GM13976 (cell line): Measurements from ENCODE around the gene ZNF385D.

Source experiments
- DNase-seq: peaks from one replicate; pipeline ENCODE4 v3.0.0; 2012; ENCODE audit warnings: low spot score
- in situ Hi-C: fragments of 300-500 bp; cut with MboI; formaldehyde crosslinking; loops from one replicate; pipeline ENCODE4 v1.12.0; 2022; ENCODE audit warnings: low sequenced_read_pairs, mixed read lengths, inconsistent platforms; ENCODE audit not compliant: unreplicated experiment
- TF ChIP-seq, protein P1 (sequence below): IDR thresholded peaks from 2 replicates; pipeline ENCODE4 v1.5.1; 2012; ENCODE audit warnings: borderline replicate concordance, mild to moderate bottlenecking; ENCODE audit not compliant: insufficient read depth; ENCODE audit errors: extremely low read depth, missing control alignments, control extremely low read depth

Gene ZNF385D

DNA sequence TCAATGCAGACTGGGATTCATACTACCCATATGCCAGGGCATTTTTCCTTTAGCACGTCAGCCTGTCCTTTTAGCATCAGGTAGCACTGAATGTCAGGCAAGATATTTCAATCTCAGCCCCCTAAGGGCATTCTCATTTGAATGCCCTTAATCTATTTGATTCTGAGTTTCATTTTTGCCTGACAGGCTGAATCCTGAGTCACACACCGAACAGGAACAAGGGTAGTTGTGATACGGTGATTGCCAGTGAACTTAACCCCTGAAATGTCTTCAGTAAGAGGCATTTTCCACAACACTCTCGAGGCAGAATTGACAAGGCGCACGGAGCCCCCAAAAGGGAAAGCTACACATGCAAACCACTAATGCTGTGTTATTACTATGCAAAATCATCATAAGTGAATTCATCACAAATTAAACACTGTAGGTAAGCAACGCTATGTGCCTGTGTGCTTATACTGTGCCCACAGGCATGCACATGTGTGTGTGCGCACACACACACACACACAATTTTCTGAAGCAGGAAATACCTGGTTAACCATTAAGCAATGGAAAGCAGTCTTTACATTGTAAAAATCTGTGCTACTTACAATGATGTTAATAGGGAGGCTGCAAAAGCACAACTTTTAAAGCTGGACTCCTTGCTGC, 130.4 kb downstream of the ZNF385D start:
- in situ Hi-C loops = no loop called here

DNA sequence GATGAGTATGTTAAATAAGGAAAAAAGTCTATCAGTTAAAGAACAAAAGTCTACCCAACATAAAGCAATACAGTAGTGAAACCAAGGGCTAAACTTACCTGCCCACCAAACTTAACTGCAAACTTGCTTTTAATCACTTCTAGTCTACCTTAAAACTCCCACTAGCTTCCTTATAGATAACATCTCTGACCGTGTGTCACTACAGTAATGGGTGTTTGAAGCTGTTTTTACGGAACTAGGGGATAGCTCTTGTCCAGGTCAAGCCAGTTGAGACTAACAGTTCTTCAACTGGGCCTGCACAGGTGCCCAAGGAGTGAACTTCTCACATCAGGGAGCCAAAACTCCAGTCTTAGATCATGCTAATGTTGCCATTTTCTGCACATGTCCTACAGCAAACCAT, 132.3 kb downstream of the ZNF385D start:
- in situ Hi-C loops = no loop called here
- TF ChIP-seq, protein P1, sequence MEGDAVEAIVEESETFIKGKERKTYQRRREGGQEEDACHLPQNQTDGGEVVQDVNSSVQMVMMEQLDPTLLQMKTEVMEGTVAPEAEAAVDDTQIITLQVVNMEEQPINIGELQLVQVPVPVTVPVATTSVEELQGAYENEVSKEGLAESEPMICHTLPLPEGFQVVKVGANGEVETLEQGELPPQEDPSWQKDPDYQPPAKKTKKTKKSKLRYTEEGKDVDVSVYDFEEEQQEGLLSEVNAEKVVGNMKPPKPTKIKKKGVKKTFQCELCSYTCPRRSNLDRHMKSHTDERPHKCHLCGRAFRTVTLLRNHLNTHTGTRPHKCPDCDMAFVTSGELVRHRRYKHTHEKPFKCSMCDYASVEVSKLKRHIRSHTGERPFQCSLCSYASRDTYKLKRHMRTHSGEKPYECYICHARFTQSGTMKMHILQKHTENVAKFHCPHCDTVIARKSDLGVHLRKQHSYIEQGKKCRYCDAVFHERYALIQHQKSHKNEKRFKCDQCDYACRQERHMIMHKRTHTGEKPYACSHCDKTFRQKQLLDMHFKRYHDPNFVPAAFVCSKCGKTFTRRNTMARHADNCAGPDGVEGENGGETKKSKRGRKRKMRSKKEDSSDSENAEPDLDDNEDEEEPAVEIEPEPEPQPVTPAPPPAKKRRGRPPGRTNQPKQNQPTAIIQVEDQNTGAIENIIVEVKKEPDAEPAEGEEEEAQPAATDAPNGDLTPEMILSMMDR = no peak
- no peak for DNase-seq

More for the DNA sequence above, 130.4 kb downstream of the ZNF385D start:
- DNase-seq = no peak
- TF ChIP-seq, protein P1 = no peak

DNA sequence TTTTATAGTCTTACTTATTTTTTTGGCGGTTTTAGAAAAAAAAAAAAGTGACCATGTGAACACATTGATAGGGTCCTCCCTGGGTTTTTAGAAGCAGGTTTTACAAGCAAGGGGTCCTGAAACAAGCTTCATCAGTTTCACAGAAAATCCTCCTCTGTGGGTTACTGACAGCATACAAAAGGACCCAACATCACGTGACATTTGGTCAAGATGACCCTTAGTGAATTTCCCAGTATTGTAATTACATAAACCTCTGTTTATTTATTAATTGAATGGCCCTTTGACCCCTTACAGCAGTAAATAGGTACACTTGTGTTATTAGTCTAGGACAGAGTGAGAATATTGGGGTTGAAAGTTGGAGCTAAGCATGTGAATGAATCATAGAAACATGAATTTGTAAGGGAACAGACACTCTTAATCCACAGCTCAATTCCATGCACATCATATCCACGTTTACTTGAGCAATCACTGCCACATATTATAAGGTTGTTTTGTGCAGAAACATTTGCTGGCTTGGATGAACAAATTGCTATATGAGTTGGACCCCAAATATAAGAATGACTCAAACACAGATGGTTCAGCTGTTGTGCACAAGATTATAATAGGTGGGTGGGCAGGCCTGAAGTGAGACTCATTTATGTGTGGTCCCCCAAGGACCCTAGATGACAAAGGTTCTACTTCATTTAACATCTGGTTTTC, 137.5 kb downstream of the ZNF385D start:
- TF ChIP-seq, protein P1 = no peak
- DNase-seq = no peak
- in situ Hi-C loops = no loop called here

DNA sequence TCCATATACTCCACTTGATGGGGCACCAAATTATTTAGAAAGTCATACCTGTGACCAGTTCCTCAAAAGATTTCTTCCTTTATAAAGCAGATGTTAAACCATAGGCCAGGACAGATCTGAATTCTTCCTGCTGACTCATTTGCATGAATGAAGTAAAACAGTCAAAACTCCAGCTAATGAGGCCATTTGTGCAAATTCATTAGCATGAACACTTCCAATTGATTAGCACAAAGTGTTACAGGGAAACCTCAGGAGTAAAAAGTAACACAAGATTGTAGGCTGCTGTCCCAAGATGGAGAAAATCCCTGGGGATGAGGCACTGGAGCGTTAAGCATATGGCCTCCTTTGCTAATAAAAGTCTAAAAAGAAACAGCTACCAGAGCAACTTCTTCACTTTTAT, 149.8 kb downstream of the ZNF385D start:
- in situ Hi-C loops = no loop called here

DNA sequence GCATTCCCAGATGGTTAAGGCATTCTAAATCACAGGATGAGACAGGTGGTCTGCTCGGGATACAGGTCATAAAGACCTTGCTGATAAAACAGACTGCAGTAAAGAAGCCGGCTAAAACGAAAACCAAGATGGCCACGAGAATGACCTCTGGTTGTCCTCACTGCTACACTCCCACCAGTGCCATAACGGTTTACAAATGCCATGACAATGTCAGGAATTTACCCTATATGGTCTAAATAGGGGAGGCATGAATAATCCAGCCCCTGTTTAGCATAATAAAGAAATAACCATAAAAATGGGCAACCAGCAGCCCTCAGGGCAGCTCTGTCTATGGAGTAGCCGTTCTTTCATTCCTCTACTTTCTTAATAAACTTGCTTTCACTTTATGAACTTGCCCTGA, 151.1 kb downstream of the ZNF385D start:
- DNase-seq = no peak
- in situ Hi-C loops = no loop called here
- TF ChIP-seq, protein P1 = no peak

More for the DNA sequence above, 149.8 kb downstream of the ZNF385D start:
- TF ChIP-seq, protein P1 = no peak
- no peak for DNase-seq

DNA sequence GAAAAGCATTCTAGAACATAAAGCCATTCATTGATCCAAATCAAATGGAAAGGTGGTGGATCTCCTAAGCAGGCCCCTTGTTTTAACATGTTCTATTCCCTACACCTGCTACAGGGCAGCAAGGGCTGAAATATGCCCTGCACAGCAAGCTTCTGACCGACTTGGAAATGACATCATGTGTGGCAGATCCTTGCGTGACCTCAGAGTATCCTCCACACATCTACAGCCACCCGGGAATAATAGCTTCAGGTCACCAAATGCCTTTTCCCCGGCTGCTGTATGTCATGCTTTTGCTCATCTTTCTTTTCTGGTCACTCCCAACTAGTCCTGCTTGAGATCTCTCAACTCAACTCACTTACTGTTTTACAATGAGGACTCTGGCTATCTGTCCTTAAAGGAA, 158.2 kb downstream of the ZNF385D start:
- no peak for DNase-seq
- TF ChIP-seq, protein P1 = no peak
- in situ Hi-C loops = no loop called here
